M059J (cell line): ENCODE results near the gene PDZD7. TPM values are rescaled to one million over a fixed set of nuclear protein-coding genes. Genes with fewer than 3 reads are reported as not detected.
A peak's percentile ranks its signal among the peaks of the same experiment; 100 is the strongest.

ENCODE experiments used
- DNase-seq: peaks from one replicate; pipeline ENCODE4 v3.0.0-alpha.2; 2012; ENCODE audit warnings: low read depth
- total RNA-seq: library from RNA; depleted of rRNA; stranded (reverse); fragments of >200 nt; shearing (Covaris generic); gene quantifications from 2 replicates; pipeline ENCODE4 v1.2.3, GENCODE V29; 2014

The PDZD7 gene
- total RNA-seq, 1 experiment from 2014 or later, result 1.6 TPM

- DNase-seq, result peak; percentile 76
Measured at GRCh38 chr10:101018600-101019439, 12.1 kb downstream of the PDZD7 start.

GRCh38 chr10:101018118-101018599 lies 12.8 kb downstream of the PDZD7 start:
- no peak for DNase-seq

GRCh38 chr10:101016814-101017213 lies 14.1 kb downstream of the PDZD7 start:
- no peak for DNase-seq

GRCh38 chr10:101015582-101015973 lies 15.4 kb downstream of the PDZD7 start:
- DNase-seq, result no peak

GRCh38 chr10:101014966-101015581 lies 15.9 kb downstream of the PDZD7 start:
- DNase-seq, result peak; percentile 90

GRCh38 chr10:101014230-101014884 lies 16.6 kb downstream of the PDZD7 start:
- DNase-seq, result peak; percentile 63

GRCh38 chr10:101013365-101013825 lies 17.5 kb downstream of the PDZD7 start:
- no peak for DNase-seq

- DNase-seq, result peak; percentile 94
Measured at GRCh38 chr10:101012525-101013364, 18.2 kb downstream of the PDZD7 start.

GRCh38 chr10:101011517-101012423 lies 19.2 kb downstream of the PDZD7 start:
- no peak for DNase-seq

- DNase-seq, result no peak
Measured at GRCh38 chr10:101010329-101010728, 20.6 kb downstream of the PDZD7 start.

- no peak for DNase-seq
Measured at GRCh38 chr10:101008823-101009423, 22.0 kb downstream of the PDZD7 start.

- peak; percentile 39 for DNase-seq
Measured at GRCh38 chr10:101007915-101008822, 22.8 kb downstream of the PDZD7 start.

- no peak for DNase-seq
Measured at GRCh38 chr10:101007099-101007711, 23.7 kb downstream of the PDZD7 start.

GRCh38 chr10:101006593-101007098 lies 24.3 kb downstream of the PDZD7 start:
- no peak for DNase-seq

GRCh38 chr10:101005869-101006567 lies 24.9 kb downstream of the PDZD7 start:
- DNase-seq, result no peak

- no peak for DNase-seq
Measured at GRCh38 chr10:101005361-101005760, 25.6 kb downstream of the PDZD7 start.

GRCh38 chr10:101003639-101004206 lies 27.2 kb downstream of the PDZD7 start:
- no peak for DNase-seq
